T-helper 1 cell treated with Interleukin-12 subunit alpha and Interleukin-12 subunit beta and Interleukin-4 antibody, amounts not matched to agents 30 μg/mL and 1 μg/mL, for 36 hours (primary cell): ENCODE data around the gene PEDS1.
A peak's percentile ranks its signal among the peaks of the same experiment; 100 is the strongest.

Experiments
- H3K27ac Mint-ChIP-seq: one replicate; pipeline ENCODE4 v1.8.0; 2021; ENCODE audit warnings: mild to moderate bottlenecking, mixed read lengths
- H3K27me3 Mint-ChIP-seq: one replicate; pipeline ENCODE4 v1.8.0; 2021; ENCODE audit warnings: low read depth, mixed read lengths
- H3K36me3 Mint-ChIP-seq: one replicate; pipeline ENCODE4 v1.8.0; 2021; ENCODE audit warnings: low read depth, mixed read lengths
- H3K4me1 Mint-ChIP-seq: one replicate; pipeline ENCODE4 v1.8.0; 2021; ENCODE audit warnings: low read depth, mixed read lengths
- H3K4me3 Mint-ChIP-seq: one replicate; pipeline ENCODE4 v1.8.0; 2021; ENCODE audit warnings: mild to moderate bottlenecking, moderate library complexity, mixed read lengths
- H3K9me3 Mint-ChIP-seq: one replicate; pipeline ENCODE4 v1.8.0; 2021; ENCODE audit warnings: mixed read lengths

The PEDS1 gene

DNA sequence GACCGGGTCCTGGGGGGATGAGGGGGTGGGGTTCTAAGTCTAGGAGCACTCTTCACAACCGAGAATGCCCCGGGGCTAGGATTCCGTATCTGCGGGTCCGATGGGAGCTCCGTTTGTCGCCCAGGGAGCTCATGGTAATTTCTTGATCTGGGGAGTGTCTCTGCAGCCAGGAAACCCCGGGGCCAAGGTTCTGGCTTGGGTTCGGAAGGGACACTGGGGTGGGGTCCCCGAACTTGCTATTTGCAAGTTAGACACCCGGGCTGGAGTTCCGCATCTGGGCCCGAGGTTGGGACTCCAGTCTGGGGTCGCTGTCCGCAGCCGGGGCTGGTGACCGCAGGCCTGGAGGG is 397 bp downstream of the PEDS1 start:
- H3K9me3 Mint-ChIP-seq, result no peaks in the 10 kb centered on the region
- H3K4me1 Mint-ChIP-seq, result peaks cover 45% of the 10 kb centered on the region
- H3K27me3 Mint-ChIP-seq, result no peaks in the 10 kb centered on the region
- peak overlapping the region; percentile 84 for H3K27ac Mint-ChIP-seq
- peak overlapping the region; percentile 87 for H3K4me3 Mint-ChIP-seq
- H3K36me3 Mint-ChIP-seq, result peaks cover 17% of the 10 kb centered on the region

GRCh38 chr20:50152394-50153152 is 950 bp downstream of the PEDS1 start:
- H3K9me3 Mint-ChIP-seq, result no peaks in the 10 kb centered on the region
- H3K36me3 Mint-ChIP-seq, result peaks cover 20% of the 10 kb centered on the region
- peak overlapping the region; percentile 87 for H3K4me3 Mint-ChIP-seq
- H3K4me1 Mint-ChIP-seq, result peaks cover 50% of the 10 kb centered on the region
- H3K27ac Mint-ChIP-seq, result peak overlapping the region; percentile 84
- no peaks in the 10 kb centered on the region for H3K27me3 Mint-ChIP-seq

DNA sequence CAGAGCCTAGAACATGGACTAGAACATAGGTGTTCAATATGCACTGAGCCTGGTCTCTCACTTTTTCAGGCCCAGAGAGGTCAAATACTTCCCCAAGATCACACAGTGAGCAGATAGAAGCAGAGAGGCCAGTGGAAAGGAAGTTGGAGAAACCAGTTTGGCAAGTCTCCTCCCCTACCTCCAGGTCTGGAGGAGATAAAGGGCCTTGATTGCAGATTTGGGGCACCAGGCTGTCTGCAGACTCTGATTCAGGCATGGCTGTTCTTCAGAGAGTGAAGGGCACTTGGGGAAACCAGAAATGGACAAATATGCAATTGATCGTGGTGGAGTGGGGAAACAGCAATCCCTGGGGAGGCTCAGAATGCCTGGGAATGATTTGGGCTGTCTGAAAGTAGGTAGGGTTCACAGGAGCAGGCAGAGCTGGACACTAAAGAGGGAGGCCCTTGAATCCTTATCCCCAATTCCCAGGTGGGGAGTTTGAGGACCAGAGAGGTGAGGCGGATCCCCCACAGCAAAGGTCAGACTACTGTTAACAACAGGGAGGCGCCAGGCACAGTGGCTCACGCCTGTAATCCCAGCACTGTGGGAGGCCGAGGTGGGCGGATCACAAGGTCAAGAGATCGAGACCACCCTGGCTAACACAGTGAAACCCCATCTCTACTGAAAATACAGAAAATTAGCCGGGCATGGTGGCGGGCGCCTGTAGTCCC is 2.3 kb downstream of the PEDS1 start:
- Mint-ChIP-seq H3K4me1 (peaks cover 63% of the 10 kb centered on the region), H3K27ac (peak overlapping the region; percentile 81), H3K9me3 (no peaks in the 10 kb centered on the region), H3K4me3 (peak overlapping the region; percentile 87), H3K36me3 (peaks cover 26% of the 10 kb centered on the region), H3K27me3 (no peaks in the 10 kb centered on the region)

GRCh38 chr20:50149481-50150254 is 3.9 kb downstream of the PEDS1 start:
- Mint-ChIP-seq H3K4me3 (no peak overlapping the region), H3K27ac (peak overlapping the region; percentile 74), H3K4me1 (peaks cover 67% of the 10 kb centered on the region), H3K27me3 (no peaks in the 10 kb centered on the region), H3K9me3 (no peaks in the 10 kb centered on the region), H3K36me3 (peaks cover 28% of the 10 kb centered on the region)

GRCh38 chr20:50146732-50147662 is 6.5 kb downstream of the PEDS1 start:
- H3K4me3 Mint-ChIP-seq, result peak overlapping the region; percentile 77
- H3K27ac Mint-ChIP-seq, result peak overlapping the region; percentile 96
- peaks cover 61% of the 10 kb centered on the region for H3K4me1 Mint-ChIP-seq
- no peaks in the 10 kb centered on the region for H3K9me3 Mint-ChIP-seq
- H3K36me3 Mint-ChIP-seq, result peaks cover 35% of the 10 kb centered on the region
- no peaks in the 10 kb centered on the region for H3K27me3 Mint-ChIP-seq

DNA sequence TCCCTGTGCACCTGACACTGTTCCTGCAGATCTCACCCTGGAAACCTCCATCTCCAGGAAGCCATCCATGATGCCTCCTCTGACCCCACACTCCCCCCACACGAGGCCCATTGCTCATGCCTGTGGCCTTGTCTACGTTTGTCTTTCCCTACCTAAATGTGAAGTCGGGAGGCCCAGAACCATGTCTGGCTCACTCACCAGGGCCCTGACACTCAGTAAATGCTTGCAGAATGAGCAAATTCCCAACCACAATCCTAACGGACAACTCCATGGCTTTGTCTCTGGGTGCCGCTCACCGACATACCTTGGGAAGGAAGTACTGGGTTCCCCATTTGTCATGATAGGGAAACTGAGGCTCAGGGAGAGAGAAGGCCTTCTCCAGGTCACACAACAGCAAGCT is 7.3 kb downstream of the PEDS1 start:
- Mint-ChIP-seq H3K4me1 (peaks cover 57% of the 10 kb centered on the region), H3K27me3 (no peaks in the 10 kb centered on the region), H3K36me3 (peaks cover 37% of the 10 kb centered on the region), H3K9me3 (no peaks in the 10 kb centered on the region), H3K27ac (peak overlapping the region; percentile 96), H3K4me3 (peak overlapping the region; percentile 77)

GRCh38 chr20:50145566-50145965 is 8.0 kb downstream of the PEDS1 start:
- Mint-ChIP-seq H3K4me3 (no peak overlapping the region), H3K4me1 (peaks cover 53% of the 10 kb centered on the region), H3K36me3 (peaks cover 37% of the 10 kb centered on the region), H3K27ac (peak overlapping the region; percentile 36), H3K9me3 (no peaks in the 10 kb centered on the region), H3K27me3 (no peaks in the 10 kb centered on the region)

DNA sequence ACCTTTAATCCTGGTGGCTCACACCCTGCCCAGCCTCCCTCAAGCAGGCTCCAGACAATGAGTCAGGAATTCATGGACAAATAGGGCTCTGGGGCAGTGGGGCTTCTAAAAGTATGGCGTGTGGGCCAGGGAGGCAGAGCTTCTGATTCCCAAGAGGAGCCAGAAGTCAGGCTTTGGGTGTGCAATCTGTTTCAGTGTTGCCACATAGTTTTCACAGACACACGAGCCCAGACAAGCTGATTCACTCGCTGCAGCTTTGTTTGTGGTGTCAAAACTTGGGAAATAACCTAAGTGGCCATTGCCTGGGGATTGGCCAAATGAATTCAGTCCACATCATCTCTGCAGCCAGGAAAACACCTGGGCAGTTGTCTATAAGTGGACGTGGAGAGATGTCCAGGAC is 9.2 kb downstream of the PEDS1 start:
- H3K36me3 Mint-ChIP-seq, result peaks cover 39% of the 10 kb centered on the region
- peaks cover 48% of the 10 kb centered on the region for H3K4me1 Mint-ChIP-seq
- no peak overlapping the region for H3K27ac Mint-ChIP-seq

DNA sequence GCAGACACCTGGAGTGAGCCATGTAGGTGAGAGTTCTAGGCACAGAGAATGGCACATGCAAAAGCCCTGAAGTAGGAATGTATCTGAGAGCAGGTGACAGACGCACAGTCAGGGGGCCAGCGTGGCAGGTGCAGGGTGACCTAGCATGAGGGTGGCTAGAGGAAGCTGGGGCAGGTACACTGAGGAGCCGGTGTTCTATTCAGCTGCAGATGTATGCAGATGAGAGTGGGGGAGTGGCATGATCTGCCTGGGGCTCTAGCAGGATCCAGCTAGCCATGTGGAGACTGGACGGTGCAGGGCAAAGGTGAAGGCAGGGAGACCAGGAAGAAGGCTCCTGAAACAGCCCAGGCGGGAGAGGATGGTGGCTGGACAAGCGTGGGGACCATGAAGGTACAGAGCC is 10.7 kb downstream of the PEDS1 start:
- Mint-ChIP-seq H3K4me1 (peaks cover 38% of the 10 kb centered on the region), H3K9me3 (no peaks in the 10 kb centered on the region), H3K4me3 (no peak overlapping the region), H3K27me3 (no peaks in the 10 kb centered on the region), H3K36me3 (peaks cover 35% of the 10 kb centered on the region), H3K27ac (peak overlapping the region; percentile 7)

More for the DNA sequence above, 9.2 kb downstream of the PEDS1 start:
- no peaks in the 10 kb centered on the region for H3K9me3 Mint-ChIP-seq
- H3K4me3 Mint-ChIP-seq, result no peak overlapping the region
- H3K27me3 Mint-ChIP-seq, result no peaks in the 10 kb centered on the region

DNA sequence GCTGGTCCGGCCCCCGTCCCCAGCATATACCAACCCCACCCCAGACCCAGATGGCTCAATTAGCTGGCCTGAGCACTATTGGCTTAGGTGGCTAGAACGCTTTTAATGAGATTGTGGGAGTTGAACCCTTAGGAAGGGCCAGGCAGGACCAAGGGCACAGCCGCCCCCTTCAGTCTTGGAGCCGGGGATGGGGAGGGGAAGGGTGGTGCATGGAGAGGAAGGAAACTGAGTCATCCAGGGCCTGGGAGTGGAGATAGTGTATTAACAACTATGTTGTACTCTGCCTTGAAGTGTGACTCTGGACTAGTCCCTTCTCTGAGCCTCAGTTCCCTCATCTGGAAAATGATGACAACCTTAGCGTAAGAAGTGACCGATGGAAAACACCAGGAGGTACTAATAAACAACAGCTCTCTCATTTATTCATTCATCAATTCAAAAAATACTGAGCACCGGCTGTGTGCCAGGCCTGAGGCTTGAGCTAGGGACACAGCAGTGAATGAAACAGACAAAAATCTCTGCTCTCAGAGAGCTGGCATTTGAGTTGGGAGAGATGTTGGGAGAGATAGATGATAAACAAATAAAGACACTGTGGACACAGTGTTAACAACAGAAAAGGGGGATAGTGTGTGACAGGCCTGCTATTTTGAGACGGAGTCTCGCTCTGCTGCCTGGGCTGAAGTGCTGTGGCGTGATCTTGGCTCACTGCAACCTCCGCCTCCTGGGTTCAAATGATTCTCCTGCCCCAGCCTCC is 11.5 kb downstream of the PEDS1 start:
- Mint-ChIP-seq H3K36me3 (peaks cover 33% of the 10 kb centered on the region), H3K4me3 (no peak overlapping the region), H3K27me3 (no peaks in the 10 kb centered on the region), H3K27ac (peak overlapping the region; percentile 66), H3K9me3 (no peaks in the 10 kb centered on the region), H3K4me1 (peaks cover 30% of the 10 kb centered on the region)

GRCh38 chr20:50141018-50141675 is 12.4 kb downstream of the PEDS1 start:
- Mint-ChIP-seq H3K9me3 (no peaks in the 10 kb centered on the region), H3K27ac (no peak overlapping the region), H3K27me3 (no peaks in the 10 kb centered on the region), H3K36me3 (peaks cover 31% of the 10 kb centered on the region), H3K4me1 (peaks cover 22% of the 10 kb centered on the region), H3K4me3 (no peak overlapping the region)

GRCh38 chr20:50140339-50140859 is 13.1 kb downstream of the PEDS1 start:
- Mint-ChIP-seq H3K27ac (peak overlapping the region; percentile 8), H3K4me1 (peaks cover 21% of the 10 kb centered on the region), H3K36me3 (peaks cover 34% of the 10 kb centered on the region), H3K27me3 (no peaks in the 10 kb centered on the region), H3K9me3 (no peaks in the 10 kb centered on the region), H3K4me3 (no peak overlapping the region)
